ENCODE measurements around the gene MVP. TPM values are rescaled to one million over a fixed set of nuclear protein-coding genes. Genes with fewer than 3 reads are reported as not detected.
"Not testable (repeated sequence)": the region's sequence is repeated elsewhere in the genome, so short reads cannot be mapped to it uniquely, and the experiment has no call there.

Gene MVP
- polyA plus RNA-seq, 1 experiment, result 251 TPM

GRCh38 chr16:29789775-29790182, 30.5 kb upstream of the MVP start:
- Histone ChIP-seq H3K4me3 (ENCODE audit: low read depth, low read length) (peak overlapping the region; percentile 68), H3K27me3 (ENCODE audit: control insufficient read depth, insufficient read depth, low read length) (no peaks in the 10 kb centered on the region), H3K27ac (ENCODE audit: low read depth, low read length) (peak overlapping the region; percentile 57), H3K9me3 (ENCODE audit: control insufficient read depth, insufficient read depth, low read length) (no peaks in the 10 kb centered on the region; the same call in 1 of the 2 replicates)
- TF ChIP-seq, protein P1, sequence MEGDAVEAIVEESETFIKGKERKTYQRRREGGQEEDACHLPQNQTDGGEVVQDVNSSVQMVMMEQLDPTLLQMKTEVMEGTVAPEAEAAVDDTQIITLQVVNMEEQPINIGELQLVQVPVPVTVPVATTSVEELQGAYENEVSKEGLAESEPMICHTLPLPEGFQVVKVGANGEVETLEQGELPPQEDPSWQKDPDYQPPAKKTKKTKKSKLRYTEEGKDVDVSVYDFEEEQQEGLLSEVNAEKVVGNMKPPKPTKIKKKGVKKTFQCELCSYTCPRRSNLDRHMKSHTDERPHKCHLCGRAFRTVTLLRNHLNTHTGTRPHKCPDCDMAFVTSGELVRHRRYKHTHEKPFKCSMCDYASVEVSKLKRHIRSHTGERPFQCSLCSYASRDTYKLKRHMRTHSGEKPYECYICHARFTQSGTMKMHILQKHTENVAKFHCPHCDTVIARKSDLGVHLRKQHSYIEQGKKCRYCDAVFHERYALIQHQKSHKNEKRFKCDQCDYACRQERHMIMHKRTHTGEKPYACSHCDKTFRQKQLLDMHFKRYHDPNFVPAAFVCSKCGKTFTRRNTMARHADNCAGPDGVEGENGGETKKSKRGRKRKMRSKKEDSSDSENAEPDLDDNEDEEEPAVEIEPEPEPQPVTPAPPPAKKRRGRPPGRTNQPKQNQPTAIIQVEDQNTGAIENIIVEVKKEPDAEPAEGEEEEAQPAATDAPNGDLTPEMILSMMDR (IDR thresholded peaks at IDR 0.05; ENCODE audit: low read depth, low read length), result no peak
- POLR2A ChIA-PET, result interaction anchor here (0.6 to 1.2 kb wide), 7 partner anchors 20 to 810 kb away, joined by 3 to 7 read pairs (median 4); partner anchors contain the start of genes PAGR1 and PRRT2
- CTCF ChIA-PET, result interaction anchor here (0.5 to 2.1 kb wide), 10 partner anchors 11 to 247 kb away, joined by 3 to 11 read pairs (median 4); partner anchors contain the start of genes ASPHD1 and ZG16
- no peak for DNase-seq (ENCODE audit: low read depth, low spot score)

GRCh38 chr16:29790183-29790948, 29.9 kb upstream of the MVP start, which contains the start of gene KIF22:
KIF22 (plus strand) TSS chr16:29790751; CDS start chr16:29790760, 9 bp downstream.
- Histone ChIP-seq H3K27ac (ENCODE audit: low read depth, low read length) (peak within 1 kb of the TSS; percentile 57), H3K9me3 (ENCODE audit: control insufficient read depth, insufficient read depth, low read length) (no peaks in the 10 kb centered on the region; the same call in 1 of the 2 replicates), H3K27me3 (ENCODE audit: control insufficient read depth, insufficient read depth, low read length) (no peaks in the 10 kb centered on the region), H3K4me3 (ENCODE audit: low read depth, low read length) (peak within 1 kb of the TSS; percentile 88)
- DNase-seq (ENCODE audit: low read depth, low spot score), result peak; percentile 98
- TF ChIP-seq, protein P1 (IDR thresholded peaks at IDR 0.05; ENCODE audit: low read depth, low read length), result peak; percentile 67
- ChIA-PET CTCF (interaction anchor here (0.6 to 2.1 kb wide), 8 partner anchors 12 to 117 kb away, joined by 3 to 11 read pairs (median 4); partner anchors contain the start of genes ASPHD1 and ZG16), POLR2A (interaction anchor here (0.6 to 1.2 kb wide), 7 partner anchors 21 to 811 kb away, joined by 3 to 7 read pairs (median 4); partner anchors contain the start of genes PAGR1 and PRRT2)

GRCh38 chr16:29790949-29791844, 29.1 kb upstream of the MVP start:
- POLR2A ChIA-PET, result interaction anchor here (1.2 kb wide), 1 partner anchor 25 kb away, joined by 7 read pairs; the partner anchor contains the start of gene PAGR1

DNA sequence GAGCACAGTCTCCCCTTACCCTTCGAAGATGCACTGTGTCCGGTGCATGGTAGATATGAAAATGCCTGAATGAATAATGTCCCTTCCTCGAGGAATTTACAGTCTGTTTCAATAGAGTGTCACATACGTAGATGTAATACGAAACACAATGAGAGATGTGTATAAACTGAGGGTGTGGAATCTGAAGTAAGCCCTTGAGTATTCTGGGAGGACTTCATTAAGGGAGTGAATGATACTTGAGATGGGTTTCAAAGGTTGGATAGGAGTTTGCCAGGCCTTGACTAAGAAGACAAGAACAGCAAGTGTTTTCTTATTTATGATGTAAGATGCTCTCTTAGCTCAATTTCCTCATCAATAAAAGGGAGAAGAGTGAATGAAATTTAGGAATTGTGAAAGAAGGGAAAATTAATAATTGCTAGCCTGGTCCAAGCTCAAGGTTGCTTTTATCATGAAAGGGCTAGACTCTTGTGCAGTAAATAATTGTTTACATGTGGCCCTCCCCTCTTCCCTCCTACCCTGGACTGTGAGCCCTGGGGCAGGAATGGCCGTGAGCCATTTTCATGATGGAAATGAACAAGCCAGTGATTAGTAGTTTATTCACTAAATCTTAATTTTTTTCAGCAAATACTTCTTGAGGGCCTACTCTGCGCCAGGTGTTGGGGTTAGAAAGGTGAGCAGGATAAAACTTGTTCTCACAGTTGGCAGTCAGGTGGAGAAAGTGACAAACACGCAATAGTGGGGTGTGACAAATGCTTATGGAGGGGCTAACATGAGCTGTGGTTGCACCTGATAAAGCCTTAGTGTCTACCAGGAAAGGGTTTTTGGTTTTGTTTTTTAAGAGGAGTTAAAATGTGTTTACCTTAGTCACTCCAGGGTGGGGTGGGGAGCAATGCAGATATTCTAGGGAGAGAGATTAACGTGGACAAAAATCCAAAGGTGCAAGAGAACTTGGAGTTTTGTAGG, 28.1 kb upstream of the MVP start:
- DNase-seq (ENCODE audit: low read depth, low spot score), result no peak
- ChIA-PET CTCF (interaction anchor here (1.2 kb wide), 1 partner anchor 57 kb away, joined by 5 read pairs; no protein-coding TSS in a partner anchor), POLR2A (no interaction called here)
- no peaks in the 10 kb centered on the region; the same call in 1 of the 2 replicates for H3K9me3 ChIP-seq (ENCODE audit: control insufficient read depth, insufficient read depth, low read length)
- no peak overlapping the region for H3K27ac ChIP-seq (ENCODE audit: low read depth, low read length)
- H3K27me3 ChIP-seq (ENCODE audit: control insufficient read depth, insufficient read depth, low read length), result no peaks in the 10 kb centered on the region
- TF ChIP-seq, protein P1 (IDR thresholded peaks at IDR 0.05; ENCODE audit: low read depth, low read length), result no peak
- peak overlapping the region; percentile 88 for H3K4me3 ChIP-seq (ENCODE audit: low read depth, low read length)

More at GRCh38 chr16:29790949-29791844, 29.1 kb upstream of the MVP start:
- TF ChIP-seq, protein P1 (IDR thresholded peaks at IDR 0.05; ENCODE audit: low read depth, low read length), result no peak
- Histone ChIP-seq H3K27ac (ENCODE audit: low read depth, low read length) (no peak overlapping the region), H3K4me3 (ENCODE audit: low read depth, low read length) (peak overlapping the region; percentile 88), H3K27me3 (ENCODE audit: control insufficient read depth, insufficient read depth, low read length) (no peaks in the 10 kb centered on the region), H3K9me3 (ENCODE audit: control insufficient read depth, insufficient read depth, low read length) (no peaks in the 10 kb centered on the region; the same call in 1 of the 2 replicates)
- CTCF ChIA-PET, result interaction anchor here (0.6 to 2.1 kb wide), 7 partner anchors 13 to 118 kb away, joined by 3 to 11 read pairs (median 3); partner anchors contain the start of genes ASPHD1 and ZG16
- no peak for DNase-seq (ENCODE audit: low read depth, low spot score)

GRCh38 chr16:29793153-29793552, 27.1 kb upstream of the MVP start:
- H3K9me3 ChIP-seq (ENCODE audit: control insufficient read depth, insufficient read depth, low read length); POLR2A ChIA-PET; H3K4me3 ChIP-seq (ENCODE audit: low read depth, low read length); DNase-seq (ENCODE audit: low read depth, low spot score); H3K27me3 ChIP-seq (ENCODE audit: control insufficient read depth, insufficient read depth, low read length); H3K27ac ChIP-seq (ENCODE audit: low read depth, low read length): not testable (repeated sequence)
- CTCF ChIA-PET, result interaction anchor here (1.2 to 1.5 kb wide), 2 partner anchors 8 to 56 kb away, joined by 5 to 9 read pairs; no protein-coding TSS in a partner anchor
